Choroid plexus epithelial cell (primary cell): ENCODE results near the gene PLET1.

ENCODE experiments used
- DNase-seq: peaks from one replicate; pipeline ENCODE4 v3.0.0-alpha.2; 2010; ENCODE audit warnings: low read depth
- H3K4me3 ChIP-seq: 2 replicates; pipeline ENCODE4 v1.5.1; 2011; ENCODE audit warnings: low read depth, mild to moderate bottlenecking, control low read depth, low read length, moderate library complexity
- TF ChIP-seq, protein P1 (sequence below): conservative IDR thresholded peaks from 2 replicates; pipeline ENCODE4 v1.5.1; 2011; ENCODE audit warnings: low read depth, mild to moderate bottlenecking, control low read depth, inconsistent platforms, low read length, moderate library complexity

PLET1 gene

GRCh38 chr11:112225753-112226061 lies 35.0 kb downstream of the PLET1 start:
- DNase-seq, result peak; percentile 73
- TF ChIP-seq, protein P1, sequence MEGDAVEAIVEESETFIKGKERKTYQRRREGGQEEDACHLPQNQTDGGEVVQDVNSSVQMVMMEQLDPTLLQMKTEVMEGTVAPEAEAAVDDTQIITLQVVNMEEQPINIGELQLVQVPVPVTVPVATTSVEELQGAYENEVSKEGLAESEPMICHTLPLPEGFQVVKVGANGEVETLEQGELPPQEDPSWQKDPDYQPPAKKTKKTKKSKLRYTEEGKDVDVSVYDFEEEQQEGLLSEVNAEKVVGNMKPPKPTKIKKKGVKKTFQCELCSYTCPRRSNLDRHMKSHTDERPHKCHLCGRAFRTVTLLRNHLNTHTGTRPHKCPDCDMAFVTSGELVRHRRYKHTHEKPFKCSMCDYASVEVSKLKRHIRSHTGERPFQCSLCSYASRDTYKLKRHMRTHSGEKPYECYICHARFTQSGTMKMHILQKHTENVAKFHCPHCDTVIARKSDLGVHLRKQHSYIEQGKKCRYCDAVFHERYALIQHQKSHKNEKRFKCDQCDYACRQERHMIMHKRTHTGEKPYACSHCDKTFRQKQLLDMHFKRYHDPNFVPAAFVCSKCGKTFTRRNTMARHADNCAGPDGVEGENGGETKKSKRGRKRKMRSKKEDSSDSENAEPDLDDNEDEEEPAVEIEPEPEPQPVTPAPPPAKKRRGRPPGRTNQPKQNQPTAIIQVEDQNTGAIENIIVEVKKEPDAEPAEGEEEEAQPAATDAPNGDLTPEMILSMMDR, result no peak
- peak overlapping the region; percentile 90 for H3K4me3 ChIP-seq

DNA sequence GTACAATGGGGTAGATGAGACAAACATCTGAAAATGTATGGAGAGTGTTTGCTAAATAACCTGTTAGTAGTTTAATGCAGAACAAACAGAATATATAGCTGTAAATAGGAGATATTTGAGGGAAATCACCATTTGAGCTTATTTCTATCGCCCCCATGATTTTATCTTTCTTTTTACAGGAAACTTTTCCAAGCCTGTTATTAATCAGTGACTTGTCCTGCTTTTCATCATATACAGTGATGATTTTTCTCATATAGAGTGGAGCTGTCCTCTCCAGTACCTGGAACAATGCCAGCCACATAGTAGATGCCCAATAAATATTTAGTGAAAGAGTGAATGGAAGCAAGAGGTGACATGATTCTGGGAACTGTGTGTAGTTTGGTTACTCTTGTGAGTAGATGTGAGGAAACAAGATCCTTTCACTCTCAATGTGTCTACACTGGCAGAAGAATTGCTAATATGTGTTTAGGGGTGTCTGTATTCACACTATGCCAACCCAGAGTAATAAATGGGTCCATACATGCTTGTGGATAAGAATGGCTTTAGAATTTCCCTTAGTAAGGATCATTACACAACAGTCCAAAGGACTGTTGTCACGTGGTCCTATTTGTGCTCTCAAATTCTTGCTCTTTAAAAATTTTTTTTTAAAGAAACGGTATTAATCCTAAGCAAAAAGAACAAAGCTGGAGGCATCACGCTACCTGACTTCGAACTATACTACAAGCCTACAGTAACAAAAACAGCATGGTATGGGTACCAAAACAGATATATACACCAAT lies 36.7 kb downstream of the PLET1 start:
- H3K4me3 ChIP-seq, result no peak overlapping the region
- DNase-seq, result no peak
- TF ChIP-seq, protein P1, result no peak

- TF ChIP-seq, protein P1, result no peak
- DNase-seq, result peak; percentile 28
- no peak overlapping the region for H3K4me3 ChIP-seq
Observed at GRCh38 chr11:112223121-112223520, 37.5 kb downstream of the PLET1 start.

- DNase-seq, result no peak
- TF ChIP-seq, protein P1, result no peak
- H3K4me3 ChIP-seq, result no peak overlapping the region
Observed at GRCh38 chr11:112222303-112222702, 38.4 kb downstream of the PLET1 start.

- DNase-seq, result no peak
- no peak overlapping the region for H3K4me3 ChIP-seq
- TF ChIP-seq, protein P1, result no peak
Observed at GRCh38 chr11:112221274-112221835, 39.3 kb downstream of the PLET1 start.

GRCh38 chr11:112219476-112220232 lies 41.0 kb downstream of the PLET1 start:
- H3K4me3 ChIP-seq, result no peak overlapping the region
- TF ChIP-seq, protein P1, result peak; percentile 74
- DNase-seq, result peak; percentile 90
